IPS-18c (cell line): ENCODE data around the gene NOX3.
"Not testable (repeated sequence)": the region's sequence is repeated elsewhere in the genome, so short reads cannot be mapped to it uniquely, and the experiment has no call there.

ENCODE experiments used
- H3K4me3 ChIP-seq: 2 replicates; pipeline ENCODE4 v1.7.0; 2013; ENCODE audit warnings: low read depth, mild to moderate bottlenecking, low read length, moderate library complexity; ENCODE audit not compliant: insufficient read depth
- H3K9me3 ChIP-seq: one replicate; pipeline ENCODE4 v1.6.1; 2013; ENCODE audit warnings: mild to moderate bottlenecking, low read length, moderate library complexity; ENCODE audit not compliant: control insufficient read depth, insufficient read depth

Gene NOX3

GRCh38 chr6:155481215-155481614 is 25.6 kb upstream of the NOX3 start:
- Histone ChIP-seq H3K9me3 (no peaks in the 10 kb centered on the region), H3K4me3 (no peak overlapping the region)

DNA sequence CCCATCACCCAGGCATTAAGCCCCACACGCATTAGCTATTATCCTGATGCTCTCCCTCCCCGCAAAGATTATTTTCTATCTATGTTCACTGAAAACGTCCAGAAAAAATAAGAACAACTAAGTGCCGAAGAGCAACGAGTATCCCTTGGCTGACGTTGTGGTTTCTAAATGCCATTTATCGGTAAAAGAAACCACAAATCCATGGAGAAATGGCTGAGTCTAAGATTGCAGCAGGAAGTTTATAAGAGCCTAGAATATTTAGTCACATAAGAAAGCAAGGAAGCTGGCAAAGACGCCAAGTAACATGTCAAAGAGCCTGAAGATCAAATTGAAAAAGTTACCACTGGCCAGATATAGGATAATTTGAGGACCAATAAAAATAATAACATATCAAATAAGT is 18.1 kb upstream of the NOX3 start:
- H3K9me3 ChIP-seq = peaks cover 5% of the 10 kb centered on the region

DNA sequence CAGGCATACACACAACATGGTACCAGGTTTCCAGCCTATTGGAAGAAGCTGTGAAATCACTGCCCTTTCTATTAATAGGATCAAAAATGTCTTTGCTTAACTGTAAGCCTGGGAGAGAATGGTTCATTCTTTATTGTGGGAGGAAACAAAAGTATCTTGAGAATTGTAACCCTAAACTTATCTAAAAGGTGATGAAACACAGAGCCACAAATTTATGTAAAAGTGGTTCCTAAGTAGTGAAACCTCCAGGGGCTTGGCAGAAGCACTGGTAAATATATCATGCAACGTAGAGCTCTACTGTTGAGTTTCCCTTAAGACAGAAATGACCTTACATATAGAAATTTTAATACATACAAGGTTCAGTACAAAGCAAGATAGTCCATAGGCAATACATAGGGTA is 17.2 kb upstream of the NOX3 start:
- H3K9me3 ChIP-seq = peaks cover 9% of the 10 kb centered on the region
- no peak overlapping the region for H3K4me3 ChIP-seq

More for the DNA sequence above, 18.1 kb upstream of the NOX3 start:
- H3K4me3 ChIP-seq = no peak overlapping the region

DNA sequence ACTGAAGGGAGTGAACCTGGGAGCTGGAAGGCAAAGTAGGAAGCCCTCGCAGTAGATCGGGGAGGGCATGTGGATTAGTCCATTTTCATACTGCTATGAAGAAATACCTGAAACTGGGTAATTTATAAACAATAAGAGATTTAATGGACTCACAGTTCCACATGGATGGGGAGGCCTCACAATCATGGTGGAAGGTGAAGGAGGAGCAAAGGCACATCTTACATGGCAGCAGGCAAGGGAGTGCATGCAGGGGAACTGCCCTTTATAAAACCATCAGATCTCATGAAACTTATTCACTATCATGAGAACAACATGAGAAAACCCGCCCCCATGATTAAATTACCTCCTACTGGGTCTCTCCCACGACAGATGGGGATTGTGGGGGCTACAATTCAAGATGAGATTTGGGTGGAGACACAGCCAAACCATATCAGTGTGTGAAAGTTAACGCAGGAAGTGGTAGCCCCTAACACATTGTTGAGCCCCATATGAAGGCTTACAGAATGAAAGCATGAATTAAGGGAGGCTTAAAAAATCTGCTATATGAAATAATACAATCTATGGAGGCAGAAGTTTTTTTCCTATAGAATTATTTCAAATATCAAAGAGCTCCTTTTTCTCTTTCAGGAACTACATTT is 15.5 kb upstream of the NOX3 start:
- not testable (repeated sequence) for H3K4me3 ChIP-seq, H3K9me3 ChIP-seq

GRCh38 chr6:155468543-155468942 is 12.9 kb upstream of the NOX3 start:
- H3K9me3 ChIP-seq = not testable (repeated sequence)

DNA sequence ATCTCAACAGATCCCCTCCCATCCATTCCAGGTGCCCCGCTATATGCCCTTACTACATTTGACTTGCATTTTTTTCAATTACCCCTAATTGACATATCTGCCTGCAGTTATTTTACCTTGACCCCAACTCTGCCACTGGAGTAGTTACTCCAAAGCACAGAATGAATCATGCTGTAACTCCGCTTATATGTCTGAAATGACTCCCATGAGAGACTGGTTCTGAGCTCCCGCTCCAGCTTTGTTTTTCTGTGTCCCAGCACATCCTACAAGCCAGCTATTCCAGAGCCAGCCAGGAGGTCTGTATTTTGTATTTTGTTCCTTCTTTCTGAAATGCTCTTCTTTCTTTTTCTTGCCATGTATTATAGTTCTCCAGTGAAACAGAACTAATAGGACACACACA is 10.9 kb upstream of the NOX3 start:
- peaks cover 9% of the 10 kb centered on the region for H3K9me3 ChIP-seq

More at GRCh38 chr6:155468543-155468942, 12.9 kb upstream of the NOX3 start:
- not testable (repeated sequence) for H3K4me3 ChIP-seq

GRCh38 chr6:155461556-155461955 is 5.9 kb upstream of the NOX3 start:
- Histone ChIP-seq H3K4me3 (no peak overlapping the region), H3K9me3 (no peaks in the 10 kb centered on the region)

More for the DNA sequence above, 10.9 kb upstream of the NOX3 start:
- no peak overlapping the region for H3K4me3 ChIP-seq

- H3K9me3 ChIP-seq = no peaks in the 10 kb centered on the region
- no peak overlapping the region for H3K4me3 ChIP-seq
Measured at GRCh38 chr6:155454471-155454870, 1.2 kb downstream of the NOX3 start.

GRCh38 chr6:155454008-155454407 is 1.6 kb downstream of the NOX3 start:
- Histone ChIP-seq H3K9me3 (no peaks in the 10 kb centered on the region), H3K4me3 (no peak overlapping the region)

DNA sequence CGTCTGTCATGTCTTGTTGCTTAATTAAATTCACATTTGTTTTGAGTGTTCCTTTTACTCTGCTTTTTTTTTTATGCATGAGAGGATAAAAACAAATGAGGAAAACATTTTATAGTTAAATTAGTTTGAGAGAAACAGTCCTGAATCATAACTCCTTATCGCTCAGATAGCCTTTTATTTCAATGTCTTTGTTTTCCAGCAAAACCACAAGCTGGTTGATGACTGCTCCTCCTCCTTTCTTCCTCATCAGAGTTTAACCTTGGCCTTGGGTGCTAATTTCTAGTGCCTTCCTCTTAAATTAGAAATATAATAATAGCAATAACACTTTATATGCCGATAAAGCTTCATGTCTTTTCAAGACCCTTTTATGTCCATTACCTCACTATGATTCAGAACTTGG is 3.1 kb downstream of the NOX3 start:
- Histone ChIP-seq H3K9me3 (no peaks in the 10 kb centered on the region), H3K4me3 (no peak overlapping the region)

- not testable (repeated sequence) for H3K4me3 ChIP-seq, H3K9me3 ChIP-seq
Measured at GRCh38 chr6:155451530-155451929, 4.1 kb downstream of the NOX3 start.

GRCh38 chr6:155450240-155450581 is 5.4 kb downstream of the NOX3 start:
- no peaks in the 10 kb centered on the region for H3K9me3 ChIP-seq
- no peak overlapping the region for H3K4me3 ChIP-seq

DNA sequence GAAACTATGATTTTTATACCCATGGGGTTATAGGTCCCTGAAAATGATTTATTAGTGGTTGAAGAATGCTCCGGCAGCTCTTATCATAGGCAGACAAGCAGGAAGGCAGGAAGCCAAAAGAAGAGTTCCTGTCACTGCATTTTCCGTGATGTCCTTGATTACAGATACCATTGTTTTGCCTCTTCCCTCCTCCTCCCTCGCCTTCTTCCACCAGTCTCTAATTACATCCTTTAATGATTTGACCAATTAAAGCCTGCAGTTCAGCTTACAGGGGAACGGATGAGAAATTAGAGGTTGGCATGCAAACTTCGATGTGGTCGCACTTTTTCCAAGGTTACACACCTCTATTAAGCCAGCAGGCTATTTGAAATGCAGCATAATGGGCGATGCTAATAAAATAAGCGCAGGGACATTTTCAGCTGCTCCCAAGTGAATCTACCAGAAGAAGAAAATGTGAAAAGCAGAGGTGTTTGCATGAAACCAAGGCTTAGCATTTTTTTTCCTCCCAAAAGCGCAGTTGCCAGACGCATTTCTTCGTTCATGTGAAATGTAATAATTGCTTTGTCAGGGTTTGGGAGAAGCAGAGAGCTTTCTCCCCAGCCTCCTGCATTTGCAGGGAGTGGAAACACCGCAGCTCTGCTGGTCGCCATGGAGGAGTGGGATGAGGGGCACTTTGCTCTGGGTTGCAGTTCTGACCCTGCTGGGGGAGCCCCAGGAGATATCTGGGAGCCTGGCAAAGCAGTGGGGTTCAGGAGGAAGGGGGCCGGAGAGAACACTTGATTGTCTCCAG is 6.0 kb downstream of the NOX3 start:
- no peak overlapping the region for H3K4me3 ChIP-seq
- no peaks in the 10 kb centered on the region for H3K9me3 ChIP-seq

- Histone ChIP-seq H3K9me3 (no peaks in the 10 kb centered on the region), H3K4me3 (no peak overlapping the region)
Measured at GRCh38 chr6:155448668-155449449, 6.8 kb downstream of the NOX3 start.

- H3K9me3 ChIP-seq = no peaks in the 10 kb centered on the region
- H3K4me3 ChIP-seq = no peak overlapping the region
Measured at GRCh38 chr6:155447949-155448348, 7.7 kb downstream of the NOX3 start.

DNA sequence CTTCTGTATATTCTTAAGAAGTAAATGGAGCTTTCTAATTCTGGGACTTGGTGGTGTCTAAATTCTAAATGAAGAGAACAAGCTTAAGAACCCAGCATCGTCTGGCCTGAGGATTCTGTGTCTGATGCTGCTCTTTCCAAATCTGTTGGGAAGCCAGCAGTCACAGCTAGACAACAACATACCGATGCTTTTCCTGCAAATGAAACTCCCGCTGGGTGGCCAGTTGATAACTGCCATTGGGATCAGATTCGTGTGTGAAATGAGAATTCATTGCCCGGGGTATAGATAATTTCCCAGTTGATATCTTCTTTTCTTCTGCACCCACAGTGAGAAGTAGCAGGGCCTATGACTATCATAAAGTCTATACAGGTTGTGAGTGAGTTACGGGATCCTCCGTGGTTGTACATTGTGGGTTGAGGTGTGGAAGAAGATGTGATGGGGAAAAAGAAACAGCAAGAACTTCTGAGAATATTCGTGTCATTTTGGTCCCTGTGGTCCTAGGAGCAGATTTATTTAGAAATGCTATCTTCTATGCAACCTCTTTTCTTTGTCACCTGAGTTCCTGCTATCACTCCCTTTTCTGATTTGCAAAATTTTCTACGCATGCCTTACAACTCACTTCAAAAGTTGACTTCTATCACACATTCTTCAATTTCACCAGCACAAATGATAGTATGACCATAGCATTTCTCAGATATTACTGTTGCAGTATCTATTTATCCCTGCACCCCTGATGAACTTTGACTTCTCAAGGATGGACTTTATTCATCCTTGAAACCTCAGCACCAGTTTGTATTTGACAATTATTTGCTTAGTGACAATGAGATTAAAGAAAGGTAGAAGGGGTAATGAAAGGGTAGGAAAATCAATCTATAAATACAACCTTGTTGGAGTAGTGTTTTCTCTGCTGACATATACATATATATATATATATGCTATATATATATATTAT is 10.4 kb downstream of the NOX3 start:
- Histone ChIP-seq H3K9me3 (no peaks in the 10 kb centered on the region), H3K4me3 (no peak overlapping the region)
